ENCODE measurements around the gene WNT7B.

WNT7B gene

GRCh38 chr22:45882881-45883810, 93.8 kb downstream of the WNT7B start:
- no peak for DNase-seq (ENCODE audit: low read depth, low spot score)
- no peak overlapping the region for H3K27ac ChIP-seq

GRCh38 chr22:45881524-45881875, 95.5 kb downstream of the WNT7B start:
- H3K27ac ChIP-seq = no peak overlapping the region
- DNase-seq (ENCODE audit: low read depth, low spot score) = no peak

GRCh38 chr22:45880716-45881523, 96.0 kb downstream of the WNT7B start:
- H3K27ac ChIP-seq = no peak overlapping the region
- no peak for DNase-seq (ENCODE audit: low read depth, low spot score)

GRCh38 chr22:45880091-45880715, 96.8 kb downstream of the WNT7B start:
- H3K27ac ChIP-seq = no peak overlapping the region
- no peak for DNase-seq (ENCODE audit: low read depth, low spot score)

- no peak overlapping the region for H3K27ac ChIP-seq
Measured at GRCh38 chr22:45879552-45879949, 97.4 kb downstream of the WNT7B start.

GRCh38 chr22:45878901-45879551, 97.9 kb downstream of the WNT7B start:
- no peak overlapping the region for H3K27ac ChIP-seq
- no peak for DNase-seq (ENCODE audit: low read depth, low spot score)

More at GRCh38 chr22:45879552-45879949, 97.4 kb downstream of the WNT7B start:
- no peak for DNase-seq (ENCODE audit: low read depth, low spot score)

- no peak overlapping the region for H3K27ac ChIP-seq
- no peak for DNase-seq (ENCODE audit: low read depth, low spot score)
Measured at GRCh38 chr22:45878051-45878781, 98.7 kb downstream of the WNT7B start.

- H3K27ac ChIP-seq = no peak overlapping the region
- DNase-seq (ENCODE audit: low read depth, low spot score) = no peak
Measured at GRCh38 chr22:45877651-45878050, 99.3 kb downstream of the WNT7B start.

GRCh38 chr22:45877036-45877380, 100.0 kb downstream of the WNT7B start:
- H3K27ac ChIP-seq = no peak overlapping the region
- DNase-seq (ENCODE audit: low read depth, low spot score) = no peak

- no peak overlapping the region for H3K27ac ChIP-seq
- DNase-seq (ENCODE audit: low read depth, low spot score) = no peak
Measured at GRCh38 chr22:45876136-45877035, 100.6 kb downstream of the WNT7B start.

- H3K27ac ChIP-seq = no peak overlapping the region
- no peak for DNase-seq (ENCODE audit: low read depth, low spot score)
Measured at GRCh38 chr22:45872659-45873263, 104.2 kb downstream of the WNT7B start.

- H3K27ac ChIP-seq = no peak overlapping the region
- DNase-seq (ENCODE audit: low read depth, low spot score) = no peak
Measured at GRCh38 chr22:45871721-45872120, 105.2 kb downstream of the WNT7B start.

Measured in epithelial cell of prostate (primary cell).